B cell (primary cell): ENCODE data around the gene METTL5.

Experiments used
- CTCF ChIP-seq: fragments of 200-600 bp; IDR thresholded peaks from one replicate; pipeline ENCODE4 v1.8.0; 2022; ENCODE audit warnings: antibody characterized with exemption, mild to moderate bottlenecking
- EZH2 ChIP-seq: IDR thresholded peaks from 2 replicates; pipeline ENCODE4 v1.6.1; 2012; ENCODE audit warnings: borderline replicate concordance, low read depth, mild to moderate bottlenecking, moderate library complexity, low read length; ENCODE audit not compliant: insufficient read depth, poor library complexity, severe bottlenecking

DNA sequence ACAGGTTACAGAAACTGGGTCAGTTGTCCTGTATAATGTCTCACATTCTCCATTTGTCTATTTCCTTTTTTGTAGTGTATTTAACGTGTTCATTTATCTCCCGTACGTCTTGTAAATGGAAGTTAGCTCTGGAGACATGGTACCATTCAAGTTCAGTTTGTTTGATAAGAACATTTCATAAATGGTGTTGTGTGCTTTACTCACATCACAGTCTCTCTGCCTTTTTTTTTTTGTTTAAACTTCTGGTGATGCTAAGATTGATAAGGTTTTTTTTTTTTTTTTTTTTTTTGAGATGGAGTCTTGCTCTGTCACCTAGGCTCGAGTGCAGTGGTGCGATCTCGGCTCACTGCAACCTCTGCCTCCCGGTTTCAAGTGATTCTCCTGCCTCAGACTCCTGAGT, 44.2 kb upstream of the METTL5 start:
- TF ChIP-seq EZH2, result no peak
- no peak for TF ChIP-seq CTCF
